SH-SY5Y (cell line): ENCODE data around the gene CHID1.

ENCODE experiments used
- GATA2 ChIP-seq: IDR thresholded peaks from 2 replicates; pipeline ENCODE4 v1.6.1; 2011; ENCODE audit warnings: mild to moderate bottlenecking, low read depth, low read length
- GATA3 ChIP-seq: IDR thresholded peaks from 2 replicates; pipeline ENCODE4 v1.6.1; 2011; ENCODE audit warnings: low read depth, mild to moderate bottlenecking, low read length, moderate library complexity

DNA sequence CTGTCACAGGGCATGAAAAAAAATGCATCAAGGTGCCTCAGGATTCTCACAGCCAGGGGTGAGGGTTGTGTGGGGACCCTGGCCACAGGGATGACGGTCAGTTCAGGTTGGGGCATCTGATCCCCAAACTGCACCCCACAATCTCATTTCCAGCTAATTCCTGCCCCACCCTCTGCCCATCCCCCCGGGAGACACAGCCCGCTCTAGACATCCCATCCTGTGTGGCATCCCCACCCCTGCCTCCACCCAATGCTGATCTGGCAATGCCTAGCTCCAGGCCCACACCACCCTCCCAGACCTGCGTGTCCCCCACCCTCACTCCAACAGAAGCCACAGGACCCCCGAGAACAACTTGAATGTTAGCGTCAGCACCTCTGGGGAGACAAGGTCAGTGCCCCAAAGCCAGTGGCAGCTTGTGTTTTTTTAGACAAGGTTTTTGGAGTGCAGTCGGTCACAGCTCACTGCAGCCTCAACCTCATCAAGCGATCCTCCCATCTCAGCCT, 42.7 kb downstream of the CHID1 start:
- TF ChIP-seq GATA3 = no peak
- TF ChIP-seq GATA2 = no peak
